ENCODE results near the gene OTOF.

Gene OTOF

DNA sequence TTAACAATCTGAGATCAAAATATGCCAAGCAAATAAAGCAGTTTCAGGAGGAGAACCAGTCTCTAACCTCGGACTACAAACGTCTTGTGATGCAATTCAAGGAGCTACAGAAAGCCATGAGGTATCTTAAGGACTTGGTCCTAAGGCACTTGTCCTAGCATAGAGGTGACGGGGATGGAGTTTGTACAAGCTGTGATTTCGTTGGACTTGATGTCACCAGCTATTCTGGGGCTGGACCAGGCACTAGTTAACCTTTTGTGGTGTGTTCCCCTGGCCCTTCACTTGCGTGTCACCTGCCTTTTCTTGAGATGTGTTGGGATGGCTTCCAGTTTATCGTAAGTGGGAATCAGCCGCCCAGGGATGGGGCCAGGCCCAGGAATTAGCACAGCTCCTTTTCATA is 33.7 kb downstream of the OTOF start:
- DNase-seq: no peak

DNA sequence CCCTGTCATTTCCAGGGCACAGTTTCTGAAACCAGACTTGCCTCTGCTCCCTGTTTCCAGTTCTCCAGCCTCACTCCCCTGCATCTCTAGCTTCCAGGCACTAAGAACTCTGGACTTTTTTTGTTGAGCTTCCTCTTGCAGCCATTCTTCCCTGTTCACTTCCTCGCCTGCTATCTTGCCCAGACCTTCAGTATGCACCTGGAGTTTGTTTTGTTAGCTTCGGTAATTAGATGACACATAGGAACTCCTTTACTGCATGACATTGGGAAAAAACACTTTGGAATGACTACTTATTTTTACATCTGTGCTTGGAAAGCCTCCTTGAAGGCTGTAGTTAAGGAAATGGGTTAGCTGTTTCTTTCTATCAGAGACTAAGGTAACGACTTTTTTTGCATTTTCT is 35.2 kb downstream of the OTOF start:
- DNase-seq: no peak

DNA sequence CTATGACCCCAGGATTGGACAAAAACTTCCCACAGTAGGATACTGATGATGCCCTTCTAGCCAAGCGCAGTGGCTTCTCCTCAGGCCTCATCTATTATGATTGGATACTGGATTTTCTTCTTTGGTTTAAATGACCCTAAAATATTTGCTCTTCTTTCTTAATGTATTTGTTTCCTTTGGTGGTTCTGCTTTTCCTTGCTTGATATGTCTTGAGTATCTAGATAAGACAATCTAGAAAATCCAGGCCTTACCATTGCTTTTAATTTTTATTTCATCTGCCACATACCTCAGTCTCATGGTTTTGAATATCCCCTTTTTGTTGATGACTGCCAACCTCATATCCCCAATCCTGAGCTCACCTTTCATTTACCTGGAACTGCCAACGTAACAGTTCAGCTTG is 35.6 kb downstream of the OTOF start:
- DNase-seq: no peak

DNA sequence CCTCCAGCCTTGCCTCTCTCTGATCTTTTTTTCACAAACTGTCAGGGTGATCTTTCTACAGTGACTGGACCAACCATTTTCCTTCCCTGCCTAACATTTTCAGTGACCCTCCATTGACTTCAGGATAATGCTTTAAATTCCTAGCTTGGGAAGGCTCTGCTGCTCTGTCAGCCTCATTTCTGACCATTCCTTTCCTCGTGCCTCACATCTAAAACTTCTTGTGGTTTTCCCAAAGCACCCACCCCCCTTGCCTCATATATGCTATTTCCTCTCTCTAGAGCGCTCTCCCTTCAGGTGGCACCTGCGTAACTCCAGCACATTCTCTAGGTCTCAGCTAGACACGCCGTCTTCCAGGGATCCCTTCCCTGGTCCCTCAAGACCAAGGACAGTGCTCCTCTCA is 39.0 kb downstream of the OTOF start:
- DNase-seq: no peak

DNA sequence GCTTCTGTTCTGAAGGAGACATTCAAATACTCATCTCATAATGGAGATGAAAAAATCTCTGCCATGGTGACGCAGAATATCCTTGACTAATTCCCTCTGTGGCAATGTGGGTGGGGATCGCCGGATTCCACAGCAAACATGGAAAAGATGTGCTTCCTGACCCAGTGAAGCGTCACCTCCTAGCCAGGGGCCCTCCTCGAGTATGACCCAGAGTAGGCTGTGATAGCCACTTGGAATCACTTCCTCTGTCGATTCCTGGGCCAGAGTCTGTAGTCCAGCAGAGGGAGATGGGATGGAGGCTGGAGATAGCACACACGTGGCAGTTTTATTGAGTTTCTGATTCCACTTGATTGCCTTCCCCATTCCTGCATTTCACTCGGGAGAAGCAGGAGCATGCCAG is 39.4 kb downstream of the OTOF start:
- no peak for DNase-seq

DNA sequence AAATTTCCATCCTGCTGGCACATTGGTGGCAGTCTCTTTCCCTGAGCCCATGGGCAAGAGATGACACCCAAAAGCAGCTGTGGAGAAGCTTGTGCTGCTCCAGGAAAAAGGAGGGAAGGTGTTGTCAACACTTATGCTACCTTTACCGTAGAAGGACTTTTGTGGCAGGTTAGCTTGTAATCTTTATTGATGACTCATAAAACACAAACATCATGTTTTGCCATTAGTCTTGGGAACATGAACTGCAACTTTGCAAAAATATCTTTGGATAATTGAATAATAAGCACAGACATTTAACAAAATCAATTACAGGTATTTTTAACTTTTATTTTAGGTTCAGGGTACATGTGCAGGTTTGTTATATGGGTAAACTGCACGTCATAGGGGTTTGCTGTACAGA is 42.8 kb downstream of the OTOF start:
- no peak for DNase-seq

DNA sequence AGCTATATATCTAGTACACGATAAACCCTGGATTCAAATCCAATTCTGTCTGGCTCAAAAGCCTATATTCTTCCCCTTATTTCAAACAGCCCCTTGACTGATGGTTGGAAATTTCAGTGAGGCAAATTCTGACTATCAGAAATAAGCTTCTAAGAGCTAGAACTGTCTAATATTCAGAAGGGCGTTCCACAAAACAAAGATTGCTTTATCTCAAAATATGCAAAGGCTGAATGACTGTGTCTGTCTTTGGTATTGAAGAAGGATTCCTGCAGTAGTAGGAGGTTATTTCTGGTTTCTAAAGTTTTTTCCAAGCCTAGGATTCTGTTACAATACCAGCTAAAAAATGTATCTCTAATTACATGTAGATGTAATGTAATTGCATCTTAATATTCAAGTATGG is 45.1 kb downstream of the OTOF start:
- no peak for DNase-seq

DNA sequence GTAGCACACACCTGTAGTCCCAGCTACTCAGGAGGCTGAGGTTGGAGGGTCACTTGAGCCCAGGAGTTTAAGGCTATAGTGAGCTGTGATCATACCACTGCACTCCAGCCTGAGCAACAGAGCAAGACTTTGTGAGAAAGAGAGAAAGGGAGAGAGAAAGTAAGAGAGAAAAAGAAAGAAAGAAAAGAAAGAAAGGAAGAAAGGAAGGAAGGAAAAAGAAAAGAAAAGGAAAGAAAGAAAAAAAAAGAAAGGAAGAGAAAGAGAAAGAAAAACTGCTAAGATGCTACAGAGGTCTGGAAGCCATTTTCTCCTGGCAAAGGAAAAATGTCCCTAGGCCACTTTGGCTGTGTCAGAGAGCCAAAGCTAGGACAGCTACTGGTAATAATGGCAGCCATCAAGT is 45.6 kb downstream of the OTOF start:
- no peak for DNase-seq

DNA sequence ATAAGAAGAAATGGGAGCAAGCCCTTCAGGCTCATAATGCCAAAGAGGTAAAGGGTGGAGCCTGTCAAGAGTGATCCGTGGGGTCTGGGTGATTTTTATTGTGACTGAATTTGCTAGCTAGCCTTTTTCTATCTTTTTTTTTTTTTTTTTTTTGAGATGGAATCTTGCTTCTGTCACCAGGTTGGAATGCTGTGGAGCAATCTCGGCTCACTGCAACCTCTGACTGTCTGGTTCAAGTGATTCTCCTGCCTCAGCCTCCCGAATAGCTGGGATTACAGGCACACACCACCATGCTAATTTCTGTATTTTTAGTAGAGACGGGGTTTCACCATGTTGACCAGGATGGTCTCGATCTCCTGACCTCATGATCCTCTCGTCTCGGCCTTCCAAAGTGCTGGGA is 47.1 kb downstream of the OTOF start:
- no peak for DNase-seq

DNA sequence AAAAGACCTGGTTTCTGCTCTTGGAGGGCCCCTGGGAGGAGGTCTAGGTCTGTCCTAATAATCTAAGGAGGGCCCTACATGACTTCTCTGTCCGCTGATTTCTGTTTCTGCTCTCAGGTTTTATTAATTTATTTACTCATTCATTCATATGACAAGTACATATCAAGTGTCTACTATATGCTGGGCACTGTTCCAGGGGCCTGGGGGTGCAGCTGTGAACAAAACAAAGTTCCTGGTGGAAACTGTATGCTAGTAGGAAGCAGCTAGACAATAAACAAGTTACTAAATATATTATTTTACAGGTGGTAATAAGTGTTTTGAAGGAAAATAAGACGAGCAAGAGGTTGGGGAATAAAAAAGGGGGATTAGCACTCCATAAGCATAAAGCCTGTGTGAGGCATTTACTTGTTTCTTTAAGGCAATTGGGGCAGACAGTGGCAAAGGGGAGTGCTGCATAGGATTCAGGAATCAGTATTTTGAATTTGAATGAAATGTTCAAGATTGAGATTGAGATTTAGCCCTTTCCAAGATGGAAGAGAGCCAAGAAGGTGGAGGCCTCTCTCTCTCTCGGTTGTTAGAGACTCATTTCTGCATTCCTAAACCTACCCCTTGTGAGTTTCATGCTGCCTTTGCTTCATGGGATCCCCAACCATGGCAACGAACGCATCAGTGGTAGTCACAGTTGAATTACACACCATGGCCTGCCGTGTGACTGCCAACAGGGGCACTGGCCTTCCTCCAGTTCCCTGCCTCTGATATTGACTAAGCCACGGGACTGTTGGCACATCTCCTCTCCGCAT is 47.9 kb downstream of the OTOF start:
- DNase-seq: no peak

DNA sequence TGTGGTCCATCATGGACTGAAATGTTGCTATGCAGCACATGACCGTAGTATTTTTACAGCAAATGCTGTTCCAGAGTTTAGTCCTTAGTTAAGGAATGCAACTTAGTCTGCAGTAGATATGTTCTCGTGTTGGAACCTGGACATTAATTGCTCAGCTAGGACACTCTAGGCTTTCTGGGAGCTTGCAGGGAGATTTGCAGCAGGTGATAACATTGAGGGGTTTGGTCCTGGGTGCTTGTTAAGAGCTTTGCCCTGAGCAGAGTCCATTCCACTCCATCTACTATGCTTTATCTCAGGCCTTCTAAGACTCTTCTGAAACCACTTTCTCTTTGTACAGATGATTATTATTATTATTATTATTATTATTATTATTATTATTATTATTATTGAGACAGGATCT is 49.1 kb downstream of the OTOF start:
- no peak for DNase-seq

DNA sequence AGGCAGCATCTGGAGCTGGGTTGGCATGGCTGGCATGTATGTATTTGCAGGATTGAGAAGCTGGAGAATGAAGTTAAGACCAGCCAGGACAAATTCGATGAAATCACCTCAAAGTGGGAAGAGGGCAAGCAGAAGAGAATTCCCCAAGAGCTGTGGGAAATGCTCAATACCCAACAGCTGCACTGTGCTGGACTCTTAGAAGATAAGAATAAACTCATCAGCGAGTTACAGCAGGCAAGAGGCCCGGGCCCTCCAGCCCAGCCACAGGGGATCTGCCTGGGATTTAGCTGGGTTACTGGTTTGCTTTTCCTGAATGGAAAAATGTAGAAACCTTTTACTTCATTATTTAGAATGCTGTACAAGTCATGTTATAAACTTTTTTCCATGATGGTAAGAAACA is 53.7 kb downstream of the OTOF start:
- DNase-seq: no peak

DNA sequence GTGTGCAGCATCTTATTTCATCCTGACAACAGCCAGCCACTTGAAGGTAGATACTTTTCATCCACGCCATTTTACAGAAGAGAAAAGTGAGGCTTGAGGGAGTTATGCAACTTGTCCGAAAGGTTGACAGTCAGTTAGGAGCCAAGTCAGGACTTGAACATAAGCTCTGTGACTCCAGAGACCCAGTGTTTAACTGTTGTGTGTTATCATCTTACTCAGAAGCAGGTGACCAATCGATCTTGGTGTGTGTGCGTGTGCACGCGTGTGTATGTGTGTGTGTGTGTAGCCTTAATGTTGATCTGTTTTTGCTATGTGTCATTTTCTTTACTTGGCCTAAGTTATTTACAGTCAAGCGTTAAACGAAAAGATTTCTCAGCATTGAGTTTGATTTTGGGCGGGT is 54.2 kb downstream of the OTOF start:
- no peak for DNase-seq

DNA sequence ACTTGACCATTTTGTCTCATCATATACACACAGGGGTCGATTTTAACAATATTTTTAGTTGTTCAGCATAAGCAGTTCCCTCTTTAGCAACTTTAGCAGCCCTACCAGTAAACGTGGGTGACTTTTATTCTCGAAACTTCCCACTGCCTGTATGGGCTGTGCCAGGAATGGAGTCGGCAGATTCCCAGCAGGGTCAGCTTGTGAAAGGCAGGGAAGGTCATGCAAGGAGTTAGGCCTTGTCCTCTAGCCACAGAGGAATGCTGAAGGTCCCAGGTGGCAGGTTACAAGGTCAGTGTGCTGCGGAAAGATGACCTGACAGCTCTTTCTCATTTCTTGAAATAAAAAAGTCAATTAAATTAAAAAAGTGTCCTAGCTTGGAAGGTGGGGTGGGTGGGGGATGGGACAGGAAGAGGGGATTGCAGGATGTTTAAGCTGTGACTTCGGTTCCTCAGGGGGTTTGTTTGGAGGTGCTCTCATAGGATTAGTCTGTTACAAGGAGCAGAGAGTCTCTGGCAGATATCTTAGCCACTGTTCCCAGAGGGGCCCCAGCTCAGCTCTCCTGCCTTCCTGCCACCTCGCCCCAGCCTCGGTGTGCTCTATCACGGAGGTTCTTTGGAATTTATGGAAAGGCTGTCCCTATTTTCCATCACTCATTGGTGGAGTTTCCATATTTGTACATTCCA is 54.8 kb downstream of the OTOF start:
- DNase-seq: no peak

DNA sequence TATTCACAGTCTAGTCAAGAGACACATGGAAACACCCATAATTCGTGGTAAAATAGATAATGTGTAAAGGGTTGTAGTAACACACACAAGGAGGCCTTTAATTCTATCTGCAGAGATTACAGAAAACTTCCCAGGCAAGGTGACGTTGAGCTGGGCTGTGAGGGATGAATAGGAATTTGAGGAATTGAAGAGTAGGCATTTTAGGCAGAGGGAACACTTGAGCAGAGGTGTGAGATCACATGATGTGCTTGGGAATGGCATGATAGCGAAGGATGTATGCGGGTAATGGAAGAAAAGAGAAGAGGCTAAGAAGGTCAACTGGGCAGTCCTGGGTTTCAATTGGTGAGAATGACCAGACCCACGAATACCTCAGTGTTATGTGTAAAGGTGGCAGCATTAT is 56.0 kb downstream of the OTOF start:
- no peak for DNase-seq

DNA sequence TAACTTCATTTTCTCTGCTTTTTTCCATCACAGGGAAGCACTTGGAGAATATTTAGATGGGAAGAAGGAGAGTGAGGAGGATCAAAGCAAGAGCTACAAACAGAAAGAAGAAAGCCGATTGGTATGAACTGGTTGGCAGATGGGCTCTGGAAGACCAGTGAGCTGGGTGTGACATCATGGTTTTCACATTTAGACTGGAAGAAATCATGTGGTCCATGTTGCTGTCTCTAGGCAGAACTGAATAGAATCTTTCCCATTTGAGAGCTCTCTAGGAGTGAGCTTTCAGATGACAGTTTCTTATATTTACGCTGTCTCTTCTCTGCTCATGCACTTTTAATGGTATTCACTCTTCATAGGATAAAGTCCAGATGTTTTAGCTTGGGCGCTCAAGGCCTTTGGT is 63.6 kb downstream of the OTOF start:
- DNase-seq: no peak

DNA sequence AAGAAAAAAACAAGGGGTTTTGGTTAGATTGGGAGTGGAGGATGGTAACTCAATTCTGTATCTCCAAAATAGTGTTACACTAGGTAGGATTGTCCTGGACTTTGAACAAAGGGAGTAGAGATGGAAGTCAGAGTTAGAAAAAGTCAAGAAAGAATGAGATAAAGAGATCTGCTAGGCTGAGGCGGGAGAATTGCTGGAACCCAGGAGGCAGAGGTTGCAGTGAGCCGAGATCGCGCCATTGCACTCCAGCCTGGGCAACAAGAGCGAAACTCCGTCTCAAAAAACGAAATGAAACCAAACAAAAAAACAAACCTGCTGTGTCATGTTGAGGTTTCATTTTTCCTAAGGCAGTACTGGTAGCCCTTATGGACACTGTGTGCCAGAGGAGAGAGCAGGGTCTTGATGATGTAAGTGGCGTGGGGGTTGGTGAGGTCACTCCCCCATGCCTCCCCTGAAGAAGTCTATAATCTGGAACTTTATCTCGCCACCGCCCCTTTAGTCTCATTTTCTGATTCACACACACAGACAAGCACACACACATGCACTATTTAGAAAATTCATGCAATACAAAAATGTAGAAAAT is 65.7 kb downstream of the OTOF start:
- no peak for DNase-seq

DNA sequence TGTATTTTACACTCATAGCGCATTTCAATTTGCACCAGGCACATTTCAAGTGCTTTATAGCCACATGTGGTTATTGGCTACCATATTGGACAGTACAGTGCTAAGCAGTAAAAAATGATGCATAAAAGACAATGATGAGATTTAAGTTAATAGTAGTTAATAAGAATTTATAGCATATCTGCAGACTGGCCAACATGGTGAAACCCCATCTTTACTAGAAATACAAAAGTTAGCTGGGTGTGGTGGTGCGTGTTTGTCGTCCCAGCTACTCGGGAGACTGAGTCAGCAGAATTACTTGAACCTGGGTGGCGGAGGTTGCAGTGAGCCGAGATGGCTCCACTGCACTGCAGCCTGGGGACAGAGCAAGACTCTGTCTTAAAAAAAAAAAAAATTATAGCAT is 66.5 kb downstream of the OTOF start:
- no peak for DNase-seq

DNA sequence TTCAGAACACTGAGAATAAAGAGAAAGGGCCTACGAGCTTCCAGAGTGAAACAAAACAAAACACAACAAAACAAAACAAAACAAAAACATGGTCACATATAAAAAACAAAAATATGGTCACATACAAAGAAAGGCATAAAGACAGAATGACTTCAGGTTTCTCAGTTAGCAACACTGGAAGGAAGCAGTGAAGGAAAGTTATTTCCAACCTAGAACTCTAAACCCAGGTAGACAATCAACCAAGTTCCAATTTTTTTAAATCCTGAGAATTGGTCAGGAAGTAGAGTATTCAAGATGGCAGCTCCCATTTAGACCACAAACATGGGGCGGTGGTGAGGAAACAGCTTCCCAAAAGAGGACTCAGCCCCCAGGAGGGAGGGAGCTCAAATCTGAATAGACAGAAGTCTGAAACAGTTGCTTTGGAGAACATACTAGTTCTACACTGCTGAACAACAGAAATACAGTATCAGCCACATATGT is 67.1 kb downstream of the OTOF start:
- DNase-seq: no peak

DNA sequence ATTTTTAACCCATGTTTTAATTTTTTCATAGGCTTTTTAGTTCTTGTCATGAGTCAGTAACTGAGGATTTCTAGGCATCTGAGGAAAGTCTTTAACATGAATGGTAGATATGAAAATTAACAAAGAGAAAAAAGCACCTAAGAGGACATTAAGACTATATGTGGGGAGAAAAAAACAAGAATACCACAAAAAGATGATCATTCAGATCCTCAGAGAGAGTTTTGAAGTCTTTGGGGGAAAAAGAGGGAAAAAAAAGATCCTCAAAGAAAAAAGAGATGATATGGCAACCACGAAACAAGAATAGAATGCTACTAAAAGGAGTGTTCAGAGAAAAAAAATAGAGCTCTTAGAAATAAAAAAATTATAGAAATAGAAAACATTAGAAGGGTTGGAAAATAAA is 68.1 kb downstream of the OTOF start:
- no peak for DNase-seq

DNA sequence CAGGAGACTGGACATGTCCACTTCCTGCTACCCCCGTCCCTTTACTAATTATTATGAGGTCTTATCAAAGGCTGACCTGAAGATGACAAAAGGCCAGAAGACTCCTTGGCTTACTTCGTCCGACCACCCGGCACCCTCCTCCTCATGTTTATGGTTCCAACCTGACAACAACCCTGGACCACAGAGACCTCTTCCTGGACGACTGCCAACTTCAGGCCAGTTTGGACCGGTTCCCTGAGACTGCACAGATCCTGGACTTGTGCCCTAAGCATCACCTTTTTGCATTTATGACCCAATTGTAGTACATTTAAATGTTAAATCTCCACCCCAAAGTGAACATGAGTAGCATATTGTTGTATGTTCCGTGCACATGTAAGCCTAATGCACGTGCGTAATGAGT is 70.4 kb downstream of the OTOF start:
- DNase-seq: no peak

Measured in NCI-H1930 (cell line).